GM06990 (cell line): Measurements from ENCODE around the gene SORCS3.

ENCODE experiments used
- DNase-seq: peaks from one replicate; pipeline ENCODE4 v3.0.0-alpha.2; 2011; ENCODE audit not compliant: insufficient read length; ENCODE audit errors: extremely low read depth
- H3K27me3 ChIP-seq: replicated peaks from 2 replicates; pipeline ENCODE4 v1.6.0; 2011; ENCODE audit warnings: low read length; ENCODE audit not compliant: control insufficient read depth, insufficient read depth
- H3K36me3 ChIP-seq: 2 replicates; pipeline ENCODE4 v1.5.1; 2011; ENCODE audit warnings: low read length; ENCODE audit not compliant: control insufficient read depth, insufficient read depth
- H3K4me3 ChIP-seq: replicated peaks from 2 replicates; pipeline ENCODE4 v1.5.1; 2011; ENCODE audit warnings: low read depth, mild to moderate bottlenecking, control low read depth, low read length
- TF ChIP-seq, protein P1 (sequence below): IDR thresholded peaks from 2 replicates; pipeline ENCODE4 v1.5.1; 2011; ENCODE audit warnings: low read length, control low read depth, mild to moderate bottlenecking, inconsistent platforms; ENCODE audit not compliant: insufficient read depth, poor library complexity, severe bottlenecking

SORCS3 gene

DNA sequence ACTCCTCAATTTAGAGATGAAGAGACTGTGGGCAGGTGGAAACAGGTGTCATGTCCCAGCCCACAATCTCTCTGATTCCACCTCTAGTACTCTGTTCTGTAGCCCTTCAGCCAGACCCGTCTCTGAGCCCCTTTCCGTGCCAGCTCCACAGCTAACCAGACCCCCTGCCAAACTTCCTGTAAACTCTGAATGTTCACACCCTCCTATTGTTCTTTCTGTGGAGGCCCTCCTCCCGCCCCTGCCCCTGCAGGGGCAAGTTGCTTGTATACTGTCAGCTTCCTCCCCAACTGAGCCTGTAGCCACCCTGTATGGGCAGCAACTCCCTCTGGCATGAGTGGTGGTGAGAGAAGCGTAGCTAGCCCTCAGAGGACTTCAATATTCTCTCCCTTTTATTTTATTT, 520.7 kb downstream of the SORCS3 start:
- Histone ChIP-seq H3K36me3 (no peaks in the 10 kb centered on the region), H3K4me3 (no peak overlapping the region), H3K27me3 (no peaks in the 10 kb centered on the region; the same call in 1 of the 2 replicates)
- no peak for DNase-seq
- TF ChIP-seq, protein P1, sequence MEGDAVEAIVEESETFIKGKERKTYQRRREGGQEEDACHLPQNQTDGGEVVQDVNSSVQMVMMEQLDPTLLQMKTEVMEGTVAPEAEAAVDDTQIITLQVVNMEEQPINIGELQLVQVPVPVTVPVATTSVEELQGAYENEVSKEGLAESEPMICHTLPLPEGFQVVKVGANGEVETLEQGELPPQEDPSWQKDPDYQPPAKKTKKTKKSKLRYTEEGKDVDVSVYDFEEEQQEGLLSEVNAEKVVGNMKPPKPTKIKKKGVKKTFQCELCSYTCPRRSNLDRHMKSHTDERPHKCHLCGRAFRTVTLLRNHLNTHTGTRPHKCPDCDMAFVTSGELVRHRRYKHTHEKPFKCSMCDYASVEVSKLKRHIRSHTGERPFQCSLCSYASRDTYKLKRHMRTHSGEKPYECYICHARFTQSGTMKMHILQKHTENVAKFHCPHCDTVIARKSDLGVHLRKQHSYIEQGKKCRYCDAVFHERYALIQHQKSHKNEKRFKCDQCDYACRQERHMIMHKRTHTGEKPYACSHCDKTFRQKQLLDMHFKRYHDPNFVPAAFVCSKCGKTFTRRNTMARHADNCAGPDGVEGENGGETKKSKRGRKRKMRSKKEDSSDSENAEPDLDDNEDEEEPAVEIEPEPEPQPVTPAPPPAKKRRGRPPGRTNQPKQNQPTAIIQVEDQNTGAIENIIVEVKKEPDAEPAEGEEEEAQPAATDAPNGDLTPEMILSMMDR: no peak

DNA sequence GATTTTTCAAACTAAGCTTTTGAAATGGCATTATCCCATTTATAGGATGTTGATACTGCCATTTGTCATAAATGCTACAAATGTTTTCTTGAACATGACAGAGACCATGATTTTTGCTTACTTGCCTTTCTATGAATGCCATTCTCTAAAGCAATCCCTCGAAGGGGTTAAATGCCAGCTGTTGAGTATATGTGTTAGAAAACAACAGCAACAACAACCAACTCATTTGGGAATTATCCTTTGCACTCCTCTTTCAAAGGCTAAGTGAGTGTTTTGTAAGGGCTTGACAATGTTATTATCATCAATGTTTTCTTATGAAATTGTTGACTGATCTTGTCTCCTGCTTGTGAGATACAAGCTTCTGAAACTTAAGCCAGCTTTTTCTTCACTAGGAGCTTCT, 529.4 kb downstream of the SORCS3 start:
- H3K36me3 ChIP-seq: no peaks in the 10 kb centered on the region
- H3K4me3 ChIP-seq: no peak overlapping the region
- no peaks in the 10 kb centered on the region for H3K27me3 ChIP-seq
- TF ChIP-seq, protein P1: no peak
- DNase-seq: no peak

DNA sequence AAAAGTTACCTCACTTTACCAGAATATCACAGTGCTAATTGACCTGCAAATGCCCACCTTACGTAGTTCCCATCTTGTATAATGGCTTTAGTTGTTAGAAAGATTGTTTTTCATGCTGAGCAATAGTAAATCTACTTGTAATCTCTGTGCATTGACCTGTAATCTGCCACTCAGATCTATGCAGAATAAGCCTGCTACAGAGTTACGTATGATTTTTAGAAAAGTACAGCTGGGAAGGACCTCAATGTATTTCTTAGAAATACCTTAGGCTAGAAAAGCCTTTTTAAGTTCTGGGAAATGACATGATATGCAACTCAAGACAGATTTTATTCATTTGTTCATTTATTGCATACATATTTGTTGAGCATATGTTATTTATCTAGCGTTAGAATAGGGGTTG, 530.9 kb downstream of the SORCS3 start:
- Histone ChIP-seq H3K36me3 (no peaks in the 10 kb centered on the region), H3K4me3 (no peak overlapping the region), H3K27me3 (no peaks in the 10 kb centered on the region)
- no peak for DNase-seq
- TF ChIP-seq, protein P1: no peak

DNA sequence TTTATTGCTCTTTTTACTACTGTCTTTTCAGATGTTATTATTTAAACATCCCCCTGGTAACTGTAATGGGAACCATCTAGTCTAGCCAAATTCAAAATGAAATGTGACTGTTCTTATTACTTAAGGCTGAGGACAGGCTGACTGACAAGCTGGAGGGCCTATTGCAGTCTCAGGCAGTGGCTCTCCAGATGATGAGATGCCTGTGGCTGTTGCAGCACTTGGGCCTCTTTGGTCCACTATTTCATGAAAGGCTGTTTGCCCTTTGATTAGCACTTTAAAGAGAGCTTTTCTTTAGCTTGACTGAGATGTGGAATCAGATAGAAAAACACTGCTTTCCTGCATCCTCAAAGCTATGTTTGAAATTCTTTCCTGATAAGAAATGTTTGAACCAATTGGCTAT, 540.5 kb downstream of the SORCS3 start:
- Histone ChIP-seq H3K4me3 (no peak overlapping the region), H3K27me3 (no peaks in the 10 kb centered on the region), H3K36me3 (no peaks in the 10 kb centered on the region)
- DNase-seq: no peak
- TF ChIP-seq, protein P1: no peak

DNA sequence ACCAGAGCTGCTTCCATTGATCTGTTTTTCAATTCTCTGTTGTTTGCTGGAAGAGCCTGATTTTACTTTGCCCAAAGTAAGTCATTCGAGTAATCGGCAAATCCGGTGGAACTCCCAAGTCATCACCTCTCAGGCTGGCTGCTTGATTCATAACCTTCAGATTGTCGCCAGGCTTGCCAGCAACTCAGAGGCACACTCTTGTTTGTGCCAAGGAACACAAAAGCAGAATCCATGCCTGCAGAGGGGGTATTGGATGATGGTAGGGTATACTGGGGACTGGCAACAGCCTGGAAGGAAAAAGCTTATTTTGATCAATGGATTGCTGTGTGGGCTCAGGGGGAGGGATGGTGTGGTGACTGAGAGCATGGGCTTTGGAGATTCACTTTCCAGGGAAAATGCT, 542.4 kb downstream of the SORCS3 start:
- H3K27me3 ChIP-seq: no peaks in the 10 kb centered on the region
- no peak for DNase-seq
- TF ChIP-seq, protein P1: no peak
- no peak overlapping the region for H3K4me3 ChIP-seq
- H3K36me3 ChIP-seq: no peaks in the 10 kb centered on the region

DNA sequence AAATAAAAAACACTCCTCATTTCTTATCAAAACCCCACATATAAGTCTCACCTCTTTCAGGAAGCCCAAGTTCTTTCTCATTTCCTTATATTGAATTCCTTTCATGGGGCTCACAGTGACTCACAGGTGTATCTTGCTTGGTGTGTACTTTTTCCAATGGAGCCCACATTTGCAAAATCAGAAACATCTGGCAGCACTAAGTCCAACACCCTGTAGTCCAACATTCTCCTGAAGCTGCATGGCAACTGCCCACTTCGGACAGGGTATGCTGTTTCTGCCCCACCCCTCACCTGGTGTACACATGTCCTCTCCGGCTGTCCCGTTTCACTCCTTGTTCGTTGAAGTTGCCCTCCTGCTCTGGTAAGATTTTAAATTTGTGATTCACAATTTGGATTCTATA, 544.1 kb downstream of the SORCS3 start:
- DNase-seq: no peak
- no peaks in the 10 kb centered on the region for H3K27me3 ChIP-seq
- H3K36me3 ChIP-seq: no peaks in the 10 kb centered on the region
- TF ChIP-seq, protein P1: no peak
- no peak overlapping the region for H3K4me3 ChIP-seq
